Right hindlimb (tissue), 1 donor: ENCODE results near the gene IKZF3.
"Not testable (repeated sequence)": the region's sequence is repeated elsewhere in the genome, so short reads cannot be mapped to it uniquely, and the experiment has no call there.

Experiments used
- DNase-seq: peaks from one replicate; pipeline ENCODE4 v3.0.0-alpha.2; 2018

The IKZF3 gene

DNA sequence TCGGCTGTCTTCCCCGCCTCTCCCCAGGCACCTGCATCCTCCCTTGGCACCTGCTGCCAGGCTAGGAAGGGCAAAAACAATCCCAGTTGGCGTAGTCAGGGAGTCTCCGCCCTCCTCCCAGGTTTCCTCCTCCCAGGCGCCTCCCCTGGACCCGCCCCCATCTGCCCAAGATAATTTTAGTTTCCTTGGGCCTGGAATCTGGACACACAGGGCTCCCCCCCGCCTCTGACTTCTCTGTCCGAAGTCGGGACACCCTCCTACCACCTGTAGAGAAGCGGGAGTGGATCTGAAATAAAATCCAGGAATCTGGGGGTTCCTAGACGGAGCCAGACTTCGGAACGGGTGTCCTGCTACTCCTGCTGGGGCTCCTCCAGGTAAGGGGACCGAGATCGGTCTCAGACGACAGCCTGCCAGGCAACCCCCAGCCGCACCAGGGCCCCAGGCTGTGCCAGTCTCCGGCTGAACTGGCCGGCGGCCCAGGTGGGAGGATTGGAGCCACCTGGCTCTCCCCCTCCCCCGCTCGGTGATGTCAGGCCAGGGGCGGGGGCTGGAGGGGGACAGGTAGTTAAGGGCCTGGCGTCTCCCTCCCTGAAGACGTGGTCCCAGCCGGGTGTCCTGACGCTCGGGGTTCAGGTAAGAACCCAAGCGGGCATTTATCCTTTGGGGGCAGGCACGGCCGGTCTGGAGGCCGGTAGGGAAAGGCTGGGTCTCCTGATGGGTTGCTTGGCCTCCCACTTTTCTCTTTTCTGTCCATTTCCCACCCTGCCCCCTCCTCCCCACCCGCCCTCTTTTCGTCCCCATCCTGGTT lies 126.1 kb downstream of the IKZF3 start, which contains the start of gene GRB7:
TSS of gene GRB7 (plus strand) at position 179 of the 808 bp plus-strand sequence. CDS start 4,364 bp downstream, outside the sequence.
- no peak for DNase-seq

DNA sequence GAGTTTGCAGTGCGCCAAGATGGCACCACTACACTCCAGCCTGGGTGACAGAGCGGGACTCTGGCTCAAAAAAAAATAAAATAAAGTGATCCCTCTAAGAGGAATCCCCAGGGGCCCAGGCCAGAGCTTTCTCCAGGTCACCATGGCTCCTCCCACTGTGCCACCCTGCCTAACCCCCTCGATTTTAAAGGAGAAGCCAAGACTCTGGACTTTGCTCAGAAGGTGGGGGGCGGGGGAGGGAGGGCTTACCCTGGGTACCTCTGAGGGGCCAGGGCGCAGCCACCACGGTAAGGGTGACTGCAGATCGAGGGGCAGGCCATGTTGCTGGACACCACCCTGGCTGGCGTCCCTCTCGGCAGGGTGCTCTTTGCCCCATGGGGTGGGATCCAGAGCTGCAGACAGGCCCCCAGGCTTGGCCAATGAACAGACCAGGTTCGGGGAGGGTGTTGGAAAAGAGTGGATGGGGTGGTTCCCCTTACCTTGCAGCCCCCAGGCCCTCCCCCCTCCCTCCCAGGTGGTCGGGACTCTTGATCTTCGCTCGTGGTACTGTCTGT lies 126.8 kb downstream of the IKZF3 start:
- DNase-seq, result no peak

DNA sequence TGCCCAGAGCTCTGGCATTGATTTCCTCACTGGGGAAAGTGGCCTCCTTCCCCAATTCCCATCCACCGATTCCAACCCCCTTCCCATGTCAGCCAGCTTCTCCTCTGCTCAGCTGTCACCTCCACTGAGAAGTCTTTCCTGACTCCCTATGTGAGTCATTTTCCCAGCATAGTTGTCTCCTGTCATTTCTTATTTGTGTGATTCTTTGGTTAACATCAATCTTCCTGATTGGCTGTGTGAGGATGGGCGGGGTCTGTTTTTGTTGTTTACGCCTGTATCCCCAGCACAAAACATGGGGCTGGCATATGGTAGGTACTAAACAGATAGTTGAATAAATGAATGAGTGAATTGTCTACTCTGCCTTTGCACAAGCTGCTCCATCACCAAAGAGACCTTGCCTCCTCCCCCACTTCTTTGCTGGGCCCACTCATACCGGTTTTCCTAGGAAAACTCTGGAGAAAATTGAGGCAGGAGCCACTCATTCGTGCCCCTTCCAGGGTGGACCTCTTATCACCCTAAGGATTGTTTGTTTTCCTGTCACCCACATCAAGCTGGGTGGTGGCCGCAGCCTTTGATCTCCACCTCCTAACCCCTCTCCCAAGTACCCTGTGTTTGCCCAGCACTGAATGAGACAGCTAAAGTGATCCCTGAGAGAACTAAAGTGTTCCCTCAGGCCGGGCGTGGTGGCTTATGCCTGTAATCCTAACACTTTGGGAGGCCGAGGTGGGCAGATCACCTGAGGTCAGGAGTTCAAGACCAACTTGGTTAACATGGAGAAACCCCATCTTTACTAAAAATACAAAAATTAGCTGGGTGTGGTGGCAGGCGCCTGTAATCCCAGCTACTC lies 127.6 kb downstream of the IKZF3 start:
- DNase-seq, result no peak

GRCh38 chr17:39735882-39736281 lies 128.2 kb downstream of the IKZF3 start:
- DNase-seq, result no peak

DNA sequence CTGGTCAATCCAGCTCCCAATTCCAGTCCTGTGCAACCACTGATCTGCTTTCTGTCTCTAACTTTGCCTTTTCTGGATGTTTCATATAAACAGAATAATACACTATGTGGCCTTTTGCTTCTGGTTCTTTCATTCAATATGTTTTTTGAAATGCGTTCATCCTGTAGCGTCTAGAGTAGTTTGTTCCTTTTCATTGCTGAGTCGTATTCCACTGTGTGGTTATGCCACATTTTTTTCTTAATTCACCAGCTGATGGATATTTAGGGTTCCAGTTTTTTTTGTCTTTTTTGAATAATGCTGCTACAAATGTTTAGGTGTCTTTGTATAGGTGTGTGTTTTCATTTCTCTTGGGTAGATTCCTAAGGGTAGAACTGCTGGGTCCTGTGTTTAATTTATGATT lies 131.5 kb downstream of the IKZF3 start:
- no peak for DNase-seq

DNA sequence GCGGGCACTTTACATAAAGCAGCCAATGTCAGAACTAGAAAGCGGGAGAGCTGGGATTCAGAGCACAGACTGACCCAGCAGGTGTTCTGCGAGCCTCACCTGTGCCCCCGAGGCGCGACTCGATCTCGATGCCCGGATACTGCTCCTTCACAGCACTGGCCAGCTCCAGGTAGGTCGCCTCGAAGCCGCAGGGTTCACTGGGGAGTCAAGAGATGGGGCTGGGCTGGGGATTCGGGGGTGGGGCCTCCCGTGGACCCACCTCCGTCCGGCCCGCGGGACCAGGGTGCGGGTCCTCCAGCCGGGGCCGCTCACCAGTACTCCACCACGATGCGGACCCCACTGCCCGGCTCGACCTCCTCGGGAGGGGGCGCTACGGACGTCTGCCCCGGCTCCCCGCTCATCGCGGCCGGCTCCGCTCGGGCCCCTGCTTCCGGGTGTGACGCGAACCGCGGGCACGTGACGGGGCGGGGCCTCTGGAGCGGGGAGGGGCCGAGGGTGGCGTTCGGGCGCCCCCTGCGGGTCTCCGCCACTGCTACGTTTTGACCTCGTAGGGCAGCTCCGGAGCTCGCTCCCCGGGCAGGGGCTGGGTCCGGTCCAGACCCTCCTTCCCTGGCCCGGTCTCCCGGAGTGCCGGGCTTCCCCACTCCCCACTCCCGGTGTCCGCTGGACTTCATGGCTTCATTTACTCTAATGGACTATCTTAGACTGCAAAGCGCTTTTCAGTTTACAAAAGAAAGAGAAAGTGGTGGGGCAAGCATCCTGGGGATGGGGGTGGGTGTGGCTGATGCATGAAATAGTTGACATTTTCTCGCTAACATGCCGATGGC lies 133.8 kb downstream of the IKZF3 start, which contains the start of gene MIEN1:
TSS of gene MIEN1 (minus strand) at position 438 of the 827 bp plus-strand sequence. CDS start at position 401, 37 bp downstream.
- DNase-seq, result peak; percentile 93

DNA sequence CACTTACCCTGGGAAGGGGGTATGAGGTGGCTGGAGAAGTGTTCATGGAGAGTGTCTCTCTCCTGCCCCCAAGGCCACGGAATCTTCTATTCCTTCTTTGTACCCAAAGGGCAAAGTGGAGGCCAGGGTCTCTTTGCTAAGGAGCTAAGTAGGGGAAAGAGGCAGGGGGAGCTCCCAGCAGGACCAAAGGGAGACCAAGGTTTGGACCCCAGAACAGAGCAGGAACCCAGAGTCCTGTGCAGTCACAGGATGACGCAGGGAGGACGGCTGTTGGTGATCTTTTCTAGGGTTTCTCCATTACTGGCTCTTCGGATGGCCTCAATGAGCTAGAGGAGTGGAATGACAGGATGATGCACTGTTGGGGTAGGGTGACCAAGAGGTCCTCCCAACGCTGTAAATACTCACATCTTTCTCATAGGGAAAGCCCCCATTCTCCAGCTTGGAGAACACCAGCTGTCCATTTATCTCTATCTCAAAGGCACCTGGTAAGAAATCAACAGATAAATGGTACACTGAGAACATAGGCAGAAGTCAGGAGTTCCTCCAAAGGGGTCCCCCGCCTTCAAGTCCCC lies 134.7 kb downstream of the IKZF3 start:
- no peak for DNase-seq

- DNase-seq, result no peak
These were observed 136.6 kb downstream of the IKZF3 start for GRCh38 chr17:39727556-39727955.

- DNase-seq, result no peak
These were observed 137.5 kb downstream of the IKZF3 start for GRCh38 chr17:39726617-39727016.

DNA sequence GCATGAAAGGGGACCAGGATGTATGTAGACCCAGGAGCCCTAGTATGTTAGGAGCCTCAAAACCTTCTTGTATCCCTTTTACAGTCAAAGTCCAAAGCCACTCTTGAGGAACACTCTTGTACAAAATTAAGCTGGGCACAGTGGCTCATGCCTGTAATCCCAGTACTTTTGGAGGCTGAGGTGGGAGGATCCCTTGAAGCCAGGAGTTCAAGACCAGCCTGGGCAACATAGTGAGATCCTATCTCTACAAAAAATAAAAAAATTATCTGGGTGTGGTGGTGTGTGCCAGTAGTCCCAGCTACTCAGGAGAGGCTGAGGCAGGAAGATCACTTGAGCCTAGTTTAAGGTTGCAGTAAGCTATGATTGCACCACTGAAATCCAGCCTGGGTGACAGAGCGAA lies 138.2 kb downstream of the IKZF3 start:
- DNase-seq, result not testable (repeated sequence)

- DNase-seq, result no peak
These were observed 139.4 kb downstream of the IKZF3 start for GRCh38 chr17:39724731-39725130.

GRCh38 chr17:39722965-39723848 lies 140.9 kb downstream of the IKZF3 start:
- no peak for DNase-seq

- no peak for DNase-seq
These were observed 142.0 kb downstream of the IKZF3 start for GRCh38 chr17:39722104-39722503.

GRCh38 chr17:39719563-39720355 lies 144.4 kb downstream of the IKZF3 start:
- no peak for DNase-seq

DNA sequence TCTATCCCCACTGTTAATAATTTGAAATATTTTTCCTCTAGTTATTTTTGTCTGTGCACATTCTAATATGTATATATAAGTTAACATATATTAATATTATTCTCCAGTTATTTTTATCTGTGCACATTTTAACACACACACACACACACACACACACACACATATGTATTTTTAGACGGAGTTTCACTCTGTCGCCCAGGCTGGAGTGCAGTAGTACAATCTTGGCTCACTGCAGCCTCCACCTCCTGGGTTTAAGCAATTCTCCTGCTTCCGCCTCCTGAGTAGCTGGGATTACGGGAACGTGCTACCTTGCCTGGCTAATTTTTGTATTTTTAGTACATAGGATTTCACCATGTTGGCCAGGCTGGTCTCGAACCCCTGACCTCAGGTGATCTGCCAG lies 146.5 kb downstream of the IKZF3 start:
- DNase-seq, result no peak

DNA sequence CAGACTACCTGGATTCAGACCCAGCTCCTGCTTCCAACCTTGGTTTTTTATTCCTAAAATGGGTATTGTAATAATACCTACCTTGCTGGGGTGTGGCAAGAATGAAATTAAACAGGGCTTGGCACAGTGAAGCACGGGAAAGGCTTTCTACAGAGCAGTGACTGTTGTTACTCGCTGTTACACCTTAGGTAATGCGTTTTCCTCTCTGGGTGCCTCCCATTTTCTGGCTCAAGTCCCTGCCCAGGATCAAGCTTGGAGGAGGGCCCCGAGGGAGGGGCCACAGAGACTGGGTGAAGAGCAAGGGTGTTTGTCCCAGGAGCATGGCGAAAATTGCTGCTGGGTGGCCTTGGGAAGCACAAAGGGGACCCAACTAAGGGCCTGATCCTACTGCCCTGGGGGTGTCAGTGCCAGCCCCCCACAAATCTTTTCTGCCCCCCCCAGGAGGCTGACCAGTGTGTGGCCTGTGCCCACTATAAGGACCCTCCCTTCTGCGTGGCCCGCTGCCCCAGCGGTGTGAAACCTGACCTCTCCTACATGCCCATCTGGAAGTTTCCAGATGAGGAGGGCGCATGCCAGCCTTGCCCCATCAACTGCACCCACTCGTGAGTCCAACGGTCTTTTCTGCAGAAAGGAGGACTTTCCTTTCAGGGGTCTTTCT lies 147.1 kb downstream of the IKZF3 start:
- DNase-seq, result no peak

DNA sequence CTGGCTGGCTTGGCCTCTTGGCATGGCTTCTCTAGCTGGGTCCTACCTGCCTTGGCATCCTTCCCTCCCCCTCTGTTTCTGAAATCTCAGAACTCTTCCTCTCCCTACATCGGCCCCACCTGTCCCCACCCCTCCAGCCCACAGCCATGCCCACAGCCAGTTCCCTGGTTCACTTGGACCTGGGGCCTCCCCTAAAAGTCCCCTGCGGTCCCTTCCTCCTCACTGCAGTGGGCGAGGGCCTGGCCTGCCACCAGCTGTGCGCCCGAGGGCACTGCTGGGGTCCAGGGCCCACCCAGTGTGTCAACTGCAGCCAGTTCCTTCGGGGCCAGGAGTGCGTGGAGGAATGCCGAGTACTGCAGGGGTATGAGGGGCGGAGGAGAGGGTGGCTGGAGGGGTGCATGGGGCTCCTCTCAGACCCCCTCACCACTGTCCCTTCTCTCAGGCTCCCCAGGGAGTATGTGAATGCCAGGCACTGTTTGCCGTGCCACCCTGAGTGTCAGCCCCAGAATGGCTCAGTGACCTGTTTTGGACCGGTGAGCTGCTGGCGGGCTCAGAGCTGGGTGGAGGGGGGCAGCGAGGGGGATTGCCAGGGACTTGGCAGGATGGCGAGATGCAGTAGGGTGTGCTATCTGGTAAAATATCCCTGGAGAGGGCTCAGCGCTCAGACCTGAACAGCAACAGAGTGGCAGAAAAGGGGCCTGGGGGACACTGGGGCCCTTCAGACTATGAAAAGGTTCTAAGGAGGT lies 147.9 kb downstream of the IKZF3 start:
- DNase-seq, result no peak

GRCh38 chr17:39715375-39716072 lies 148.6 kb downstream of the IKZF3 start:
- no peak for DNase-seq
